HG03097 (cell line): Measurements from ENCODE around the gene KLHL25.
"Not testable (repeated sequence)": the region's sequence is repeated elsewhere in the genome, so short reads cannot be mapped to it uniquely, and the experiment has no call there.

Experiments used
- ATAC-seq: cut with Tn5 transposase; IDR thresholded peaks from one replicate; pipeline ENCODE4 v1.9.1; 2021; ENCODE audit not compliant: unreplicated experiment, low FRiP score

KLHL25 gene

DNA sequence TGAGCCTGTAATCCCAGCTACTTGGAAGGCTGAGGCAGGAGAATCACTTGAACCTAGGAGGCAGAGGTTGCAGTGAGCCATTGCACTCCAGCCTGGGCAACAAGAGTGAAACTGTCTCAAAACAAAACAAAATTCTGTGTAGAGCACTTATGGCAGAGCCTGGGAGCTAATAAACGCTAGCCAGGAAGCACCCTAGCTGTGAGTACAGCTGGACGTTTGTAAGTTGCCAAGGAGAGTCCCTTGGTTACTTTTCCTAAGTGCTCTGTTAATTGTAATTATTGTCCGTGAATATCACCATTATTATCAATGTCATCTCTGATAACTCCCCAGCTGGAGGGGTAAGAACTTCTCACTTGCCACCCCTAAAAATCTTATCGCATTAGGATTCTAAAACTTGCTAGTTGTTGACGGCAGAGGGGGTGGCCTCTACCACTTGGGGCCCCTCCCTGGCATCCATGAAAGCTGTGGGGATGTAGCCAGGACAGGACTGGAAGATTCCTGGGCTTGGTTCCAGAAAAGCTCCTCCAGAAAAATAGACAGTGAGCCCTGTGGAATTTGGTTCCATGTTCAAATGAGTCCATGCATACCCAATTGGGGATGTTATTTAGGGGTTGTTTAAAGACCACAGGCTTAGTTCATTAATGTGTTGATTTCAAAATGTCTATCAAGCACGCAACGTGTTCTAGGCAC is 9.9 kb upstream of the KLHL25 start:
- ATAC-seq: no peak

DNA sequence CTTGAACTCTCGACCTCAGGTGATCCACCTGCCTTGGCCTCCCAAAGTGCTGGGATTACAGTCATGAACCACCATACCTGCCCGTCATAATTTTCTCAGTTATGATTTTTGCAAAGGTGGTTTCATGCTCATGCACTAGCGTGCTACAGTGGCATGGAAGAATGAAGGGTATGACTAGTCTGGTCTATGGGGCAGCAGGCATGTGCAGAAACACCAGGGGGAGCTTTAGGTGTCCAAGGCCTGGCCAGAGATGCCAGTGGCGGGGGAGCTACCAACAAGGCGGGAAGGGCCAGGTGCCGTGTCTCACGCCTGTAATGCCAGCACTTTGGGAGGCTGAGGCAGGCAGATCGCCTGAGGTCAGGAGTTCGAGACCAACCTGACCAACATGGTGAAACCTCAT is 7.9 kb upstream of the KLHL25 start:
- not testable (repeated sequence) for ATAC-seq

DNA sequence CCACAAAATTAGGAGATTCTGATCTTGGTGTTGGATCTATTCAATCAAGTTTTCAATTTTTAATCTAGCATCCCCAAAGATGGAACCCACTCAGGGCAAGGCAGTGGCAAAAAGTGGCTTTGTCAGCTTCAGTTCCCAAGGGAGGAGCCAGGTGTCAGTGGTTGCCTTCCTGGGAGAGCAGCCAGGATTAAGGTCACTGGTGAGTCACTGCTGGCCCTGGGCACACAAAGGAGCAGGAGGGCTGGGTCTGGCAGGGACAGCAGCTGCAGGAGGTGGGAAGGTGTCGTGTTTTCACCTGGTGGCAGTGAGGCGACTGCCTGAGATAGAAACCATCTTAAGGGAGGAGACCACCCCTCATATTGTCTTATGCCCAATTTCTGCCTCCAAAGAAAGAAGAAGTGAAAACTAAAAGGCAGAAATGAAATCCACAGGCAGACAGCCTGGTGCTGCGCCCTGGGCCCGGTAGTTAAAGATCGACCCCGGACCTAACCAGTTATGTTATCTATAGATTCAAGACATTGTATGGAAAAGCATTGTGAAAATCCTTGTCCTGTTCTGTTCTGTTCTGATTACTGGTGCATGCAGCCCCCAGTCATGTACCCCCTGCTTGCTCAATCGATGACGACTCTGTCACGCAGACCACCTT is 5.9 kb upstream of the KLHL25 start:
- no peak for ATAC-seq

DNA sequence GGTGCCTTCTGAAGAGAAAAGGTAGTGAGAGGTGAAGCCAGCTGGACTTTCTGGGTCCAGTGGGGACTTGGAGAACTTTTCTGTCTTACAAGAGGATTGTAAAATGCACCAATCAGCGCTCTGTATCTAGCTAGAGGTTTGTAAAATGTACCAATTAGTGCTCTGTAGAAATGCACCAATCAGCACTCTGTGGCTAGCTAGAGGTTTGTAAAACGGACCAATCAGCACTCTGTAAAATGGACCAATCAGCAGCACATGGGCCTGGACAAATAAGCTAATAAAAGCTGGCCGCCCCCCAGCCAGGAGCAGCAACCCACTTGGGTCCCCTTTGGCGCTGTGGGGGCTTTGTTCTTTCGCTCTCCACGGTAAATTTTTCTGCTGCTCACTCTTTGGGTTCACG is 1.6 kb upstream of the KLHL25 start:
- not testable (repeated sequence) for ATAC-seq

- ATAC-seq: no peak
These were observed 896 bp upstream of the KLHL25 start for GRCh38 chr15:85795337-85796305.

DNA sequence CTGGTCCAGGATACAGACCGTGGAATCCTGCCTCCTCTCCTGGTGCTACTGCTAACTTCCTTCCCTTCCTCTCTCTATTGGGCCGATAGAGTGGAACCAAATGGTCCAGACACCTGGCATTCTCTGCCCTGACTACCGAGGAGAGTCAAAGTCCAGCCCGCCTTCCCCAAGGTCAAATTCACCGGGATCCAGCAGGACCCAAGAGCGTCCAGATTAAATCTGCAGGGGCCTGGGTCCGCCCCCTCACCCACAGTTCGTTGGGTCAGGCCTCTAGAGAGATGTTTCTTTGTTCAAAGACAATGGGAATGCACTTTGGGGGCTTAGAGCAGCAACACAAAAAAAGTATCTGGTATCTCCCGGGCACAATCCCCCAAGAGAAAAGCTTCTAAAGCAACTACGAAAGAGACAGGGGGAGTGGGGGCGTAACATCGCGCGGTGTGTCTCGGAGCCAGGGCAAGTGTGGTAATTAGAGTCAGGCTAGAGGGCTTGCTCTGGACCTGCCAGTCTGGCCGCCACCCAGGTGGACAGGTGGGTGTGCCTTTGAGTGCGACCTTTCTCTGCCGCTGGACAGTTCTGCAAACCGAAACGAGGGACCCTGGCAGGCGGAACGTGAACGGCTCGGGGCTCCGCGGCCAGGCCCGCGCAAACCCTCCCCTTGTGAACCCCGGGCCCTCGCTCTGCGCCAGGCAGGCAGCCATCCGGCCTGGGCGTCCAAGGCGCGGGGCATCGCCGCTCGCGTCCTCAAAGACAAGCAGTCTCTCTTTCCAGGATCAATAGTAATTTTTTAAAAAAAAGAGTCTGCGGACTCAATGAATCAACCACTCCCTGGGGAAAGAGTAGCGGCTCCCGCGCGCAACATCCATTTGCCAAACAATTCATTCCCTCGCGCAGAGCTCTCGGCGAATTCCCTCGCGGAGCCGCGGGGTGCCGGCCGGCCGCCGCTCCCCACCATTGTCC is 806 bp downstream of the KLHL25 start:
- ATAC-seq: peak; percentile 43

GRCh38 chr15:85792912-85793590 is 1.7 kb downstream of the KLHL25 start:
- no peak for ATAC-seq

DNA sequence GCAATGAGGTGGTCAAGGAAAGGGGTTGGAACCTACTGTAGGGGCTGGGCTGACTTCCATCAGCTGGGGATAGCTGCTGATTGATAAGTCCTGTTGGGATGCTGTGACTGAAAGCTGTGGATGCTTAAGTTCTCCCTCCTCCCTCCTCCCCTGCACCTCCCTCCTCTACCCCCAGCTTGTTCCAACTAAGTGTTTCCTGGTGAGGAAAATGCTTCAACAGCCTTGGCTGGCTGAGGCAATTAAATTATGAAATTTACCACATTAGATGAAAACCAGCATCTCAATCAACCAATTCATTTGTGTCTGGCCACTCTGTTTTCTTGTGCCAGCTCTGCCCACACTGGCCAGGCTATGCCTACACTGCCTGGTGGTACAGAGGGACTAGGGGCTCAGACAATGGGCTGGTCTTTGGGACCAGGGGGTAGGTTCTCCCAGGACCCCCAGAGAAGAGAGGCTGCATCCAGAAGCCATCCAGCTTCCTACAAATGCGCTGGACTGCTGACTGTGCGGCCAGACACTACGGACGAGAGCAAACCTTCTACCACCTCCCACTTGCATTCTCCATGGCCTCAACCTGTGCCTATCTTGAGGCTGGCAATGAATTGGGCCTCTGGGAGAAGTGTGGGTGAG is 2.5 kb downstream of the KLHL25 start:
- ATAC-seq: no peak

DNA sequence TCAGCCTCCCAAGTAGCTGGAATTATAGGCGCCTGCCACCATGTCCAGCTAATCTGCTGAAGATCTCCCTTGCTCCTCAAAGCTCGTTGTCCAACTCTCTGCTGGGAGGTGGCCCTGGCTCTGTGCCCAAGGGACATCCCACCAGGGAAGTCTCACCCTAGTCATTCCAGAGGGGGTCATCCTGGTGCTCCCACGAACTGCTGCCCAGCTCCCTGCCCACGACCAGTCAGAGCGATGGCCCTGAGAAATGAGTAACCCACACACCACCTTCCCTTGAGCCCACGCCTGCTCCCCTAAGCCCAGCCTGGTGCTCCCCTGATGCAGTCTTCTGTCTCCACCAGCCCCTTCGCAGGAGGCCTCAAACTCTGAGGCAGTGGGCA is 5.2 kb downstream of the KLHL25 start:
- ATAC-seq: no peak

GRCh38 chr15:85788771-85789495 is 5.8 kb downstream of the KLHL25 start:
- ATAC-seq: no peak

DNA sequence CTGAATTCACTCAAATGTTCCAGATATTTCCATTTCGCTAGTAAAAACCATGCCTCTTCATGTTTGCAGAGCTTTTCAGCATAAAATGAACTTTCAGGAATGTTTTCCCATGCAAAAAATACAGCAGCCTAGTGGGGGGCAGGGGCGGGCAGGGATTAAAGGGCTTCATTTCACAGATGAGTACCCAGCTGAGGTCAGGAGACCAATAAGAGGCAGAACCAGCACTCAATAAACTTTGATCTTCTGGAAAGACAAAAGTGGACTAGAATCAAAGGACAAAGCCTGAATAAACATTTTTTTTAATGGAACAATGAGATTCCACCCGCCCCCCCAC is 8.0 kb downstream of the KLHL25 start:
- no peak for ATAC-seq

GRCh38 chr15:85785887-85786780 is 8.6 kb downstream of the KLHL25 start:
- no peak for ATAC-seq

- no peak for ATAC-seq
These were observed 12.7 kb downstream of the KLHL25 start for GRCh38 chr15:85782064-85782463.

DNA sequence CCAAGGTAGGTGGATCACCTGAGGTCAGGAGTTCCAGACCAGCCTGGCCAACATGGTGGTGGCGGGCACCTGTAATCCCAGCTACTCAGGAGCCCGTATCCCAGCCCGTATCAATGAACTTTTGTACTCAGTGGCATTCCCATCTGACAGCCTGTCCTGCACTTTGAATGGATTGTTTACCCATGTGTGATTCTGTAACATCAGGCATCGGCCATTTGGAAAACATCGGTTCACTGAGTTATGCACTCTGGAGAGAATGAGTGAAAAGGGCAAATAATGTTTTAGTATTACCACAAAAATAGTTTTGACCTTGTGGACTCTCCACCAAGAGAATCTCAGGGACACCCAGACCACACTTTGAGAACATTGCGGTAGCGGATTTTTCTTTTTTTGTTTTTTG is 13.6 kb downstream of the KLHL25 start:
- no peak for ATAC-seq

GRCh38 chr15:85780225-85780985 is 14.3 kb downstream of the KLHL25 start:
- no peak for ATAC-seq

DNA sequence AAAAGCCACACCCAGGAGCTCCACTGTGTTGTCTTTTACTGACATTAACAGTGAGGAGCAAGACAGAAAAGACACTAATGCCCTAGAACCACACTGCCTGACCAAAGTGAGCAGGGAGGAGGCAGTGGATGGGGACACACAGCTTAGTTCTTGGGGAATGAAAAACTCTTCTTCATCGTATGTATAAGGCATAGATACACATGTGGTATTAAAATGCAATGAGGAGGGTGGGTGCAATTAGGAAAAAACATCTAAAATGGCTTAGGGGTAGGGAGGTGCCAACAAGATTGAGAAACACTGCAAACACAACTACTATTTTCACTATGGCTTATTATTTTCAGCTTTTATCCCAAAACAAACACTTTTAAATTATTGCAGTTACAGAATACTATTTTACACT is 15.5 kb downstream of the KLHL25 start:
- ATAC-seq: no peak
